OCI-LY3 (cell line): Measurements from ENCODE around the gene GABRA4.

Source experiments
- EZH2phosphoT487 ChIP-seq: fragments of 200-600 bp; shearing (Covaris generic); IDR thresholded peaks from 2 replicates; pipeline ENCODE4 v1.6.1; 2018; ENCODE audit warnings: antibody characterized with exemption, mixed run types, low read depth
- TF ChIP-seq, protein P1 (sequence below): fragments of 200-600, 300-600 bp; sonication (generic); IDR thresholded peaks from 2 replicates; pipeline ENCODE4 v1.5.1; 2014; ENCODE audit warnings: antibody characterized with exemption, low read length, low read depth

DNA sequence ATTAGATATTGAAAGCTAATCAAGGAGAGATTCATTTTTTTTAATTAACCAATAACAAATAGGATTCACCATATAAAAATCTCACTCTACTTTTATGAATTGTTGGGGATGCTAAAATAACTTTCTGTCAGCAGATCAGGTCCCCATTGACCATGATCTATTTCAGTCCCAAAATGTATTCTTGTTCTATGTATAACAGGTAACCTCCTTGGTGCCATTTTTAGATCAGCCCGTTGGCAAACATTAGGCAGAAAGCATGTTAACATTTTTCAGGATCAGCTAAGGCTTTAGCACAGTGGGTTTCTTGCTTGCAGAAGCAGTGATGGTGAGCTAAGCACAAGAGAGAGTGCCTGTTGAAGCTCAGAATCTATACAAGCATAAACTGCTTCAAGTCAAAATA, 43.6 kb downstream of the GABRA4 start:
- TF ChIP-seq, protein P1, sequence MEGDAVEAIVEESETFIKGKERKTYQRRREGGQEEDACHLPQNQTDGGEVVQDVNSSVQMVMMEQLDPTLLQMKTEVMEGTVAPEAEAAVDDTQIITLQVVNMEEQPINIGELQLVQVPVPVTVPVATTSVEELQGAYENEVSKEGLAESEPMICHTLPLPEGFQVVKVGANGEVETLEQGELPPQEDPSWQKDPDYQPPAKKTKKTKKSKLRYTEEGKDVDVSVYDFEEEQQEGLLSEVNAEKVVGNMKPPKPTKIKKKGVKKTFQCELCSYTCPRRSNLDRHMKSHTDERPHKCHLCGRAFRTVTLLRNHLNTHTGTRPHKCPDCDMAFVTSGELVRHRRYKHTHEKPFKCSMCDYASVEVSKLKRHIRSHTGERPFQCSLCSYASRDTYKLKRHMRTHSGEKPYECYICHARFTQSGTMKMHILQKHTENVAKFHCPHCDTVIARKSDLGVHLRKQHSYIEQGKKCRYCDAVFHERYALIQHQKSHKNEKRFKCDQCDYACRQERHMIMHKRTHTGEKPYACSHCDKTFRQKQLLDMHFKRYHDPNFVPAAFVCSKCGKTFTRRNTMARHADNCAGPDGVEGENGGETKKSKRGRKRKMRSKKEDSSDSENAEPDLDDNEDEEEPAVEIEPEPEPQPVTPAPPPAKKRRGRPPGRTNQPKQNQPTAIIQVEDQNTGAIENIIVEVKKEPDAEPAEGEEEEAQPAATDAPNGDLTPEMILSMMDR = no peak
- no peak for TF ChIP-seq EZH2phosphoT487
